NCI-H1417 treated with DMSO at 0.1 percent for 48 hours (cell line): ENCODE results near the gene SPEF2.
"Not testable (repeated sequence)": the region's sequence is repeated elsewhere in the genome, so short reads cannot be mapped to it uniquely, and the experiment has no call there.

Experiments
- DNase-seq: peaks from one replicate; lab custom pipeline; 2025; lab: John Stamatoyannopoulos, UW

The SPEF2 gene

GRCh38 chr5:35853631-35854030 lies 236.0 kb downstream of the SPEF2 start:
- no peak for DNase-seq

GRCh38 chr5:35854248-35854647 lies 236.6 kb downstream of the SPEF2 start:
- DNase-seq = no peak

GRCh38 chr5:35855187-35855586 lies 237.5 kb downstream of the SPEF2 start:
- DNase-seq = no peak

- DNase-seq = not testable (repeated sequence)
Observed at GRCh38 chr5:35856186-35856764, 238.6 kb downstream of the SPEF2 start.

GRCh38 chr5:35856765-35857351 lies 239.2 kb downstream of the SPEF2 start, which contains the start of gene IL7R:
TSS of gene IL7R (plus strand) at chr5:35856891. CDS start at chr5:35856978, 87 bp downstream.
- DNase-seq = no peak

GRCh38 chr5:35857606-35858205 lies 240.0 kb downstream of the SPEF2 start:
- no peak for DNase-seq

GRCh38 chr5:35859101-35859661 lies 241.5 kb downstream of the SPEF2 start:
- peak; percentile 5 for DNase-seq

GRCh38 chr5:35860686-35861085 lies 243.0 kb downstream of the SPEF2 start:
- no peak for DNase-seq

GRCh38 chr5:35861718-35862117 lies 244.1 kb downstream of the SPEF2 start:
- DNase-seq = no peak

- DNase-seq = no peak
Observed at GRCh38 chr5:35862126-35862525, 244.5 kb downstream of the SPEF2 start.

GRCh38 chr5:35863159-35863558 lies 245.5 kb downstream of the SPEF2 start:
- no peak for DNase-seq
